HL-60/S4 (cell line): ENCODE data around the gene KIF15.
"Not testable (repeated sequence)": the region's sequence is repeated elsewhere in the genome, so short reads cannot be mapped to it uniquely, and the experiment has no call there.

ENCODE experiments used
- in situ Hi-C: fragments of 300-500 bp; cut with MboI; formaldehyde crosslinking; loops from 2 replicates; pipeline ENCODE4 v1.14.3; 2022; ENCODE audit warnings: low sequenced_read_pairs

Gene KIF15

GRCh38 chr3:44761424-44762169, at the start of gene KIF15, which contains the start of gene KIAA1143:
Gene KIF15 (plus strand): TSS chr3:44761794. CDS start chr3:44761866, 72 bp downstream.
Gene KIAA1143 (minus strand): TSS chr3:44761619. CDS start chr3:44761602, 17 bp downstream.
- in situ Hi-C loops = no loop called here

GRCh38 chr3:44712455-44713075, 49.0 kb upstream of the KIF15 start, which contains the start of gene ZNF502:
Gene ZNF502 (plus strand): TSS chr3:44712660. CDS start chr3:44720262, 7,602 bp downstream.
- in situ Hi-C loops = no loop called here

GRCh38 chr3:44721231-44722102, 40.1 kb upstream of the KIF15 start:
- in situ Hi-C loops = no loop called here

GRCh38 chr3:44722103-44722401, 39.5 kb upstream of the KIF15 start:
- in situ Hi-C loops = no loop called here

GRCh38 chr3:44729384-44729910, 32.1 kb upstream of the KIF15 start, which contains the start of gene ZNF501:
Gene ZNF501 (plus strand): TSS chr3:44729635. CDS start chr3:44734422, 4,787 bp downstream.
- in situ Hi-C loops = no loop called here

- in situ Hi-C loops = no loop called here
These were observed 26.9 kb upstream of the KIF15 start for GRCh38 chr3:44734646-44735168.

GRCh38 chr3:44761101-44761423, 532 bp upstream of the KIF15 start:
- in situ Hi-C loops = no loop called here

GRCh38 chr3:44762170-44762677, 630 bp downstream of the KIF15 start:
- in situ Hi-C loops = no loop called here

- in situ Hi-C loops = no loop called here
These were observed 1.1 kb downstream of the KIF15 start for GRCh38 chr3:44762690-44763089.

- in situ Hi-C loops = no loop called here
These were observed 2.7 kb downstream of the KIF15 start for GRCh38 chr3:44764248-44764647.

- in situ Hi-C loops = no loop called here
These were observed 10.0 kb downstream of the KIF15 start for GRCh38 chr3:44771424-44772098.

GRCh38 chr3:44772099-44772442, 10.5 kb downstream of the KIF15 start:
- in situ Hi-C loops = no loop called here

GRCh38 chr3:44782891-44783290, 21.3 kb downstream of the KIF15 start:
- in situ Hi-C loops = no loop called here

- in situ Hi-C loops = no loop called here
These were observed 33.6 kb downstream of the KIF15 start for GRCh38 chr3:44795197-44795596.

GRCh38 chr3:44802011-44802410, 40.4 kb downstream of the KIF15 start:
- in situ Hi-C loops = no loop called here

- in situ Hi-C loops = no loop called here
These were observed 41.7 kb downstream of the KIF15 start for GRCh38 chr3:44803298-44803697.

- in situ Hi-C loops = no loop called here
These were observed 44.4 kb downstream of the KIF15 start for GRCh38 chr3:44805960-44806359.

- in situ Hi-C loops = no loop called here
These were observed 53.2 kb downstream of the KIF15 start for GRCh38 chr3:44814751-44815150.

GRCh38 chr3:44816334-44816733, 54.7 kb downstream of the KIF15 start:
- in situ Hi-C loops = not testable (repeated sequence)

GRCh38 chr3:44821206-44821605, 59.6 kb downstream of the KIF15 start:
- in situ Hi-C loops = not testable (repeated sequence)
